H1 (cell line): ENCODE measurements around the gene GSAP. TPM values are rescaled to one million over a fixed set of nuclear protein-coding genes. Genes with fewer than 3 reads are reported as not detected.

Experiments
- CREB1 ChIP-seq: IDR thresholded peaks from 2 replicates; pipeline ENCODE4 v1.6.1; 2012; ENCODE audit warnings: inconsistent platforms
- HDAC6 ChIP-seq: IDR thresholded peaks from one replicate; pipeline ENCODE4 v1.7.1; 2012; ENCODE audit warnings: low read depth, mild to moderate bottlenecking, inconsistent platforms, low read length, moderate library complexity
- NRF1 ChIP-seq: IDR thresholded peaks from 2 replicates; pipeline ENCODE4 v1.6.1; 2011; ENCODE audit warnings: mild to moderate bottlenecking, low read depth, low read length, improper control_type of control experiment
- RXRA ChIP-seq: IDR thresholded peaks from 2 replicates; pipeline ENCODE4 v1.6.1; 2011; ENCODE audit warnings: low read depth, mild to moderate bottlenecking, low read length, moderate library complexity; ENCODE audit not compliant: insufficient read depth
- SRF ChIP-seq: IDR thresholded peaks from 2 replicates; pipeline ENCODE4 v1.6.1; 2011; ENCODE audit warnings: mild to moderate bottlenecking, low read depth, low read length, moderate library complexity
- TBP ChIP-seq: IDR thresholded peaks from 2 replicates; pipeline ENCODE4 v1.6.1; 2011; ENCODE audit warnings: low read depth, low read length, improper control_type of control experiment
- TCF12 ChIP-seq: IDR thresholded peaks from 2 replicates; pipeline ENCODE4 v1.6.1; 2011; ENCODE audit warnings: low read depth, mild to moderate bottlenecking, low read length
- ZNF274 ChIP-seq: IDR thresholded peaks from 2 replicates; pipeline ENCODE4 v1.7.0; 2012; ENCODE audit warnings: low read length, borderline replicate concordance; ENCODE audit errors: extremely low read depth
- polyA plus RNA-seq, 7 experiments: library from polyadenylated mRNA; depleted of rRNA in 3 of 7; stranded (reverse) in 5 of 7; unstranded in 2 of 7; fragments of >200 nt in 5 of 7; fragments of 200-250 nt in 2 of 7; gene quantifications; 1 replicate in 5 of 7; 2 replicates in 1 of 7; 4 replicates in 1 of 7; pipeline versions ENCODE4 v1.2.1 to v1.2.3, GENCODE V29; 2011 to 2013; ENCODE audit warnings: missing spikeins in 2 of 7, mixed read lengths in 2 of 7
- total RNA-seq: library from RNA; stranded (reverse); fragmentation: NEBNext Ultra II Directional; extraction: Animal tissue kit (Norgen Biotek cat#: 25700); gene quantifications from 2 replicates; pipeline ENCODE4 v1.2.1, GENCODE V29; 2021

GSAP gene
- total and polyA plus RNA-seq, 2 of the 8 experiments (the other 6 are each of a cell fraction or from before 2014, with no cell fraction given), result 0.93 to 2.1 TPM

DNA sequence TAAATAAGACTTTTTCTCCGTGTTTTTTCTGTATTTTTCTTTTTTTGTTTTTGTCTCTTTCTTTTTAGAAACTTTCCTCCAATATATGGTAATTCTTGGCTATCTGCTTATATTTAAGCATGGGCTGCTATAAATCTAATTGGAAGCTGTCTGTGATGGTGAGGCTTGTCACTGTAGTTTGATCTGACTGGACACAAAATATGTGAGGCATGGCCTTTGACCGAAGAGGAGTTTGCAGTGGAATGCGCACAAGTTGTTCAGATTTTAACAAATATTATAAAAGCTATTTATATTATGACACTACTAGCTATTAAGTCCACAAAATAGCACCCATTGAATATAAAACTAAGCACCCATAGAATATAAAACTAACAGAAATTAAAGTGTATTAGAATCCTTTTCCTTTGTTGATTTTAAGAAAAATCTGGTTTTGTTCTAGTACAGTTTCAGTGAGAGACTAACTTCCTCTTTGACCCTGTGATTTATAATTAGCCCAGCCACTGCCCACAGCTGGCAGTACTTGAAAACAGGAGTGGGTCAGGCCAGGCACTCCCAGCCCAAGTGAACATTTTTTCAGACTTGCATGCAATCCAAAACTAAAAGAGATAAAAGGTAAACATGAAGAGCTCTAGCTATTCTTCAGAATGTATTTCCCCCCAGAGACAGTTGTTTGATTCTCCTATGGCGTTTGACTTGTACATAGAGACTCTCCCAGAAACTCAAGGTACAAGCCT, 146.6 kb downstream of the GSAP start (continued):
- TF ChIP-seq RXRA (no peak), HDAC6 (no peak), TCF12 (no peak), TBP (no peak), SRF (no peak), NRF1 (no peak), ZNF274 (no peak), CREB1 (no peak)
